OCI-LY1 (cell line): ENCODE measurements around the gene SCAPER.

ENCODE experiments used
- H2AFZ ChIP-seq: fragments of 200-600 bp; sonication (generic), shearing (Covaris generic); 2 replicates; pipeline ENCODE4 v1.6.0; 2014; ENCODE audit warnings: antibody characterized with exemption, mild to moderate bottlenecking, low read length
- H3F3A ChIP-seq: fragments of 200-600 bp; sonication (generic), shearing (Covaris generic); 2 replicates; pipeline ENCODE4 v1.6.0; 2014; ENCODE audit warnings: mild to moderate bottlenecking, antibody characterized with exemption, low read length, moderate library complexity; ENCODE audit not compliant: insufficient read depth
- H3K27ac ChIP-seq: fragments of 200-600 bp; sonication (generic); 2 replicates; pipeline ENCODE4 v1.5.1; 2014; ENCODE audit warnings: low read length, mixed run types, mild to moderate bottlenecking, low read depth; ENCODE audit not compliant: poor library complexity, severe bottlenecking
- H3K27me3 ChIP-seq: fragments of 200-600 bp; sonication (generic); 2 replicates; pipeline ENCODE4 v1.6.0; 2014; ENCODE audit warnings: antibody characterized with exemption, mild to moderate bottlenecking, low read length, moderate library complexity; ENCODE audit not compliant: insufficient read depth
- H3K36me3 ChIP-seq: fragments of 200-600 bp; sonication (generic); 2 replicates; pipeline ENCODE4 v1.6.1; 2014; ENCODE audit warnings: mild to moderate bottlenecking, antibody characterized with exemption, low read length, moderate library complexity, mixed read lengths; ENCODE audit not compliant: insufficient read depth
- H3K4me1 ChIP-seq: fragments of 200-600 bp; sonication (generic); 2 replicates; pipeline ENCODE4 v1.5.1; 2014; ENCODE audit warnings: mild to moderate bottlenecking, low read length, moderate library complexity; ENCODE audit not compliant: insufficient read depth, severe bottlenecking
- H3K4me2 ChIP-seq: fragments of 200-600 bp; sonication (generic), shearing (Covaris generic); 2 replicates; pipeline ENCODE4 v1.6.1; 2014; ENCODE audit warnings: low read length
- H3K4me3 ChIP-seq: fragments of 200-600 bp; sonication (generic); 2 replicates; pipeline ENCODE4 v1.5.1; 2014; ENCODE audit warnings: low read length, low read depth, mild to moderate bottlenecking, mixed read lengths; ENCODE audit not compliant: poor library complexity, severe bottlenecking
- H3K79me2 ChIP-seq: fragments of 200-600 bp; shearing (Covaris generic); 2 replicates; pipeline ENCODE4 v1.6.1; 2016; ENCODE audit warnings: mixed run types, low read length, mixed read lengths; ENCODE audit not compliant: insufficient read depth
- H3K9ac ChIP-seq: fragments of 200-600 bp; sonication (generic), shearing (Covaris generic); 2 replicates; pipeline ENCODE4 v1.6.1; 2014; ENCODE audit warnings: mild to moderate bottlenecking, low read length, mixed read lengths
- H3K9me2 ChIP-seq: fragments of 200-600 bp; sonication (generic), shearing (Covaris generic); 2 replicates; pipeline ENCODE4 v1.6.1; 2014; ENCODE audit warnings: low read depth, mild to moderate bottlenecking, low read length, mixed read lengths
- H3K9me3 ChIP-seq: fragments of 200-600 bp; shearing (Covaris generic); 2 replicates; pipeline ENCODE4 v1.6.1; 2014; ENCODE audit warnings: low read length, mixed read lengths
- H4K20me1 ChIP-seq: fragments of 200-600 bp; sonication (generic), shearing (Covaris generic); 2 replicates; pipeline ENCODE4 v1.6.0; 2016; ENCODE audit warnings: mild to moderate bottlenecking, low read length; ENCODE audit not compliant: insufficient read depth
- CTCF ChIP-seq: fragments of 200-600 bp; sonication (generic), shearing (Covaris generic); IDR thresholded peaks from 2 replicates; pipeline ENCODE4 v1.5.1; 2017; ENCODE audit warnings: mild to moderate bottlenecking, antibody characterized with exemption, low read length, moderate library complexity, mixed read lengths
- EZH2 ChIP-seq: fragments of 200-600 bp; sonication (generic), shearing (Covaris generic); IDR thresholded peaks from 2 replicates; pipeline ENCODE4 v1.8.0; 2017; ENCODE audit warnings: borderline replicate concordance, mixed run types, mild to moderate bottlenecking, antibody characterized with exemption, low read length, moderate library complexity, mixed read lengths

The SCAPER gene

GRCh38 chr15:76492538-76492937, 412.6 kb downstream of the SCAPER start:
- no peaks in the 10 kb centered on the region for H4K20me1 ChIP-seq
- no peak overlapping the region for H3K27ac ChIP-seq
- no peaks in the 10 kb centered on the region for H3K9me3 ChIP-seq
- no peaks in the 10 kb centered on the region for H3K4me1 ChIP-seq
- TF ChIP-seq EZH2 (no peak), CTCF (no peak)
- H3K27me3 ChIP-seq, result no peaks in the 10 kb centered on the region
- no peaks in the 10 kb centered on the region for H3F3A ChIP-seq
- no peak overlapping the region for H3K9ac ChIP-seq
- no peaks in the 10 kb centered on the region for H3K9me2 ChIP-seq
- H3K79me2 ChIP-seq, result no peaks in the 10 kb centered on the region
- no peak overlapping the region for H2AFZ ChIP-seq
- no peaks in the 10 kb centered on the region for H3K36me3 ChIP-seq
- no peak overlapping the region for H3K4me3 ChIP-seq
- no peak overlapping the region for H3K4me2 ChIP-seq

- Histone ChIP-seq H3K36me3 (no peaks in the 10 kb centered on the region), H3K9me2 (no peaks in the 10 kb centered on the region), H3K4me1 (no peaks in the 10 kb centered on the region), H3F3A (no peaks in the 10 kb centered on the region), H3K9ac (no peak overlapping the region), H3K9me3 (no peaks in the 10 kb centered on the region), H3K27ac (no peak overlapping the region), H2AFZ (no peak overlapping the region), H3K79me2 (no peaks in the 10 kb centered on the region), H3K4me3 (no peak overlapping the region), H3K27me3 (no peaks in the 10 kb centered on the region), H4K20me1 (no peaks in the 10 kb centered on the region), H3K4me2 (no peak overlapping the region)
- TF ChIP-seq EZH2, result no peak
- TF ChIP-seq CTCF, result no peak
Measured at GRCh38 chr15:76483752-76484151, 421.4 kb downstream of the SCAPER start.

- H3K9ac ChIP-seq, result no peak overlapping the region
- TF ChIP-seq EZH2, result no peak
- no peak for TF ChIP-seq CTCF
- H4K20me1 ChIP-seq, result no peaks in the 10 kb centered on the region
- H3K9me3 ChIP-seq, result no peaks in the 10 kb centered on the region
- no peaks in the 10 kb centered on the region for H3K9me2 ChIP-seq
- H3K27me3 ChIP-seq, result no peaks in the 10 kb centered on the region
- H3F3A ChIP-seq, result no peaks in the 10 kb centered on the region
- H3K4me2 ChIP-seq, result no peak overlapping the region
- H3K4me3 ChIP-seq, result no peak overlapping the region
- no peak overlapping the region for H3K27ac ChIP-seq
- H3K79me2 ChIP-seq, result no peaks in the 10 kb centered on the region
- H3K36me3 ChIP-seq, result no peaks in the 10 kb centered on the region
- H2AFZ ChIP-seq, result no peak overlapping the region
- H3K4me1 ChIP-seq, result no peaks in the 10 kb centered on the region
Measured at GRCh38 chr15:76483018-76483417, 422.1 kb downstream of the SCAPER start.
